GM12878 (cell line): ENCODE results near the gene CD58. TPM values are rescaled to one million over a fixed set of nuclear protein-coding genes. Genes with fewer than 3 reads are reported as not detected.

ENCODE experiments used
- BCL11A ChIP-seq: IDR thresholded peaks from 2 replicates; pipeline ENCODE4 v1.6.1; 2011; ENCODE audit warnings: low read depth, low read length
- EGR1 ChIP-seq, 2 experiments: IDR thresholded peaks; 1 replicate in 1 of 2; 2 replicates in 1 of 2; pipeline ENCODE4 v1.6.1; 2011 to 2012; ENCODE audit warnings: low read depth in 2 of 2, low read length in 2 of 2, borderline replicate concordance in 1 of 2, mild to moderate bottlenecking in 1 of 2, moderate library complexity in 1 of 2
- EP300 ChIP-seq, 2 experiments: fragments of 150-350 bp in 1 of 2; IDR thresholded peaks; 2 replicates each; pipeline ENCODE4 v1.6.1; 2011 to 2012; ENCODE audit warnings: low read depth in 2 of 2, low read length in 2 of 2, borderline replicate concordance in 1 of 2, improper control_type of control experiment in 1 of 2, inconsistent platforms in 1 of 2; ENCODE audit not compliant: control insufficient read depth in 1 of 2
- FOXM1 ChIP-seq: IDR thresholded peaks from 2 replicates; pipeline ENCODE4 v1.6.1; 2012; ENCODE audit warnings: low read depth, mild to moderate bottlenecking, inconsistent platforms, low read length, moderate library complexity
- GABPA ChIP-seq: IDR thresholded peaks from 2 replicates; pipeline ENCODE4 v1.6.1; 2014; ENCODE audit warnings: antibody characterized with exemption, low read depth, mild to moderate bottlenecking, inconsistent platforms
- GATAD2B ChIP-seq: fragments of 450-650 bp; conservative IDR thresholded peaks from 2 replicates; pipeline ENCODE4 v1.6.1; 2017; ENCODE audit warnings: low read depth, mild to moderate bottlenecking, moderate library complexity
- KLF5 ChIP-seq: fragments of 450-650 bp; IDR thresholded peaks from 2 replicates; pipeline ENCODE4 v1.6.1; 2014; ENCODE audit warnings: mild to moderate bottlenecking; ENCODE audit not compliant: partially characterized antibody
- LARP7 ChIP-seq: fragments of 450-650 bp; IDR thresholded peaks from 2 replicates; pipeline ENCODE4 v1.6.1; 2017; ENCODE audit warnings: mild to moderate bottlenecking
- PKNOX1 ChIP-seq: fragments of 450-650 bp; IDR thresholded peaks from 2 replicates; pipeline ENCODE4 v1.6.1; 2016; ENCODE audit warnings: mild to moderate bottlenecking
- POU2F2 ChIP-seq: IDR thresholded peaks from 3 replicates; pipeline ENCODE4 v1.6.1; 2011; ENCODE audit warnings: low read depth, mild to moderate bottlenecking, low read length, borderline replicate concordance
- RAD51 ChIP-seq: fragments of 450-650 bp; IDR thresholded peaks from 2 replicates; pipeline ENCODE4 v1.6.1; 2016; ENCODE audit warnings: moderate library complexity, mild to moderate bottlenecking, inconsistent platforms
- STAT3 ChIP-seq: IDR thresholded peaks from 2 replicates; pipeline ENCODE4 v1.6.1; 2011; ENCODE audit warnings: low read depth, low read length, improper control_type of control experiment
- TCF7 ChIP-seq: IDR thresholded peaks from 2 replicates; pipeline ENCODE4 v1.6.1; 2014; ENCODE audit warnings: antibody characterized with exemption, borderline replicate concordance
- YY1 ChIP-seq: IDR thresholded peaks from 2 replicates; pipeline ENCODE4 v1.6.1; 2011; ENCODE audit warnings: low read depth, mild to moderate bottlenecking, low read length
- ZBED1 ChIP-seq: IDR thresholded peaks from 2 replicates; pipeline ENCODE4 v1.6.1; 2016; ENCODE audit warnings: borderline replicate concordance
- ZNF207 ChIP-seq: fragments of 450-650 bp; IDR thresholded peaks from 2 replicates; pipeline ENCODE4 v1.6.1; 2014; ENCODE audit warnings: antibody characterized with exemption, mild to moderate bottlenecking, borderline replicate concordance
- polyA plus RNA-seq, 11 experiments: library from polyadenylated mRNA; depleted of rRNA in 4 of 11; unstranded in 6 of 11; stranded (reverse) in 5 of 11; fragments of >200 nt; fragmentation: Nextera tagmentation in 4 of 11; fragmentation: Illumina TruSeq in 1 of 11; extraction: Ambion mirVana in 4 of 11; extraction: Trizol in 1 of 11; gene quantifications; 1 replicate in 1 of 11; 2 replicates in 10 of 11; pipeline versions ENCODE4 v1.2.1 to v1.2.3, GENCODE V29; 2011 to 2016; ENCODE audit warnings: inconsistent platforms in 2 of 11, missing spikeins in 2 of 11, low read depth in 1 of 11
- total RNA-seq, 4 experiments: library from RNA; depleted of rRNA in 3 of 4; stranded (reverse); fragments of >200 nt in 3 of 4; fragmentation: Illumina TruSeq in 1 of 4; extraction: Trizol in 1 of 4; gene quantifications; 2 replicates each; pipeline versions ENCODE4 v1.2.1 to v1.2.3, GENCODE V29; 2013 to 2021
- TF ChIP-seq, protein P1 (sequence below): IDR thresholded peaks from 2 replicates; pipeline ENCODE4 v1.6.1; 2011; ENCODE audit warnings: borderline replicate concordance, low read depth, mild to moderate bottlenecking, moderate library complexity, mixed read lengths, low read length; ENCODE audit not compliant: insufficient read depth; ENCODE audit errors: extremely low read length
- TF ChIP-seq, protein P2 (sequence below), 3 experiments: IDR thresholded peaks in 2 of 3; conservative IDR thresholded peaks in 1 of 3; 2 replicates each; pipeline ENCODE4 v1.5.1; 2011; ENCODE audit warnings: low read depth in 3 of 3, low read length in 3 of 3, mild to moderate bottlenecking in 3 of 3, control low read depth in 2 of 3, moderate library complexity in 2 of 3, inconsistent platforms in 1 of 3, mixed read lengths in 1 of 3; ENCODE audit not compliant: control insufficient read depth in 2 of 3, insufficient read depth in 1 of 3; ENCODE audit errors: extremely low read depth in 1 of 3
- TF ChIP-seq, protein P3 (sequence below): fragments of 450-650 bp; conservative IDR thresholded peaks from 2 replicates; pipeline ENCODE4 v1.6.1; 2017; ENCODE audit warnings: mild to moderate bottlenecking, moderate library complexity

Gene CD58
- total and polyA plus RNA-seq, 10 of the 15 experiments (the other 5 are each of a cell fraction or from before 2014, with no cell fraction given) = 70.4 to 252 (median 129) TPM

DNA sequence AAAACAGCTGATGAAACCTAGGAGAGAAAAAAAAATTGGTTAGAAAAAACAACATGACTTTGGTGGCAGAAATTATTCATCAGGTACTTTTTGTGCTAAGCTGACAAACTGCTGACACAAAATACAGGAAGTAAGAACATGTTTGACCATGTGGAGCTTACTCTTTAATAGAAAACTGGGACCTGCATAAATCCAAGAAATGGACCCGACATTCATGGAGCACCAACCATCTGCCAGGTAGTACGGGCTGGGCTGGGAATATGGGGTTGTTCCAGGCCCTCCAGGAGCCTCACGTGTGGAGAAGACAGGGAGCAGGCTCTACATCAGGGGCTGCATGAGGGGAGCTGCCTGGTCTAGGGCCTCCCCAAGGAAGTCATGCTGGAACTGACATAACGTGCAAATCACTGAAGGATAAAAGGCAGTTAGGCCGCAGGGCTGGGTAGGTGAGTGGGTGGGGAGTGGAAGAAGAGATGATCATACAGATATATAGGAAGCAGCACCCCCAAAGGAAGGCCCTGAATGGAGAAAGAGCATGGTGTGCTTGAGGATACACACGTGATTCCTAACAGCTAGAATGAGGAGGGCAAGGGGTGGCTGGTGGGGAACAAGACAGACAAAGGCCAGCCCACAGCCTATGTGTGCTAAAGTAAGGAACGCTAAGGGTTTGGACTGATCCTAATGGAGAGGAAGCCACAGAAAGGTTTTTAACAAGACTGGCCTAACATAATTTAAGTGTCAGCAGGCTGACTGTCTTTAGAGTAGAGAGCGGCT is 26.1 kb downstream of the CD58 start (continued):
- TF ChIP-seq GABPA (0 out of 2 replicates have a peak, but pooled peaks have one; percentile 34), GATAD2B (peak; percentile 9; the same call in 1 of the 2 replicates), BCL11A (peak; percentile 84), TCF7 (peak; percentile 55; the same call in 1 of the 2 replicates), KLF5 (peak; percentile 71), STAT3 (0 out of 2 replicates have a peak, but pooled peaks have one; percentile 3), ZNF207 (0 out of 2 replicates have a peak, but pooled peaks have one; percentile 34), FOXM1 (peak; percentile 99), RAD51 (peak; percentile 58), PKNOX1 (peak; percentile 39; the same call in 1 of the 2 replicates), ZBED1 (peak; percentile 88; the same call in 1 of the 2 replicates), EGR1 (IDR thresholded peaks at IDR 0.05; ENCODE audit: borderline replicate concordance in 1 of 2, low read depth in 2 of 2, low read length in 2 of 2) (peak in 1 of 2 experiments; percentile 93; a peak in 2 of 3 replicates), LARP7 (no peak), YY1 (peak; percentile 41; the same call in 1 of the 2 replicates), EP300 (IDR thresholded peaks at IDR 0.05; ENCODE audit: borderline replicate concordance in 1 of 2, control insufficient read depth in 1 of 2, low read depth in 2 of 2, low read length in 2 of 2) (peak; percentile 73 to 83; a peak in 3 of 4 replicates), POU2F2 (peak; percentile 75; the same call in 2 of the 3 replicates)
- TF ChIP-seq, protein P1, sequence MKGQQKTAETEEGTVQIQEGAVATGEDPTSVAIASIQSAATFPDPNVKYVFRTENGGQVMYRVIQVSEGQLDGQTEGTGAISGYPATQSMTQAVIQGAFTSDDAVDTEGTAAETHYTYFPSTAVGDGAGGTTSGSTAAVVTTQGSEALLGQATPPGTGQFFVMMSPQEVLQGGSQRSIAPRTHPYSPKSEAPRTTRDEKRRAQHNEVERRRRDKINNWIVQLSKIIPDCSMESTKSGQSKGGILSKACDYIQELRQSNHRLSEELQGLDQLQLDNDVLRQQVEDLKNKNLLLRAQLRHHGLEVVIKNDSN = no peak
- TF ChIP-seq, protein P2, sequence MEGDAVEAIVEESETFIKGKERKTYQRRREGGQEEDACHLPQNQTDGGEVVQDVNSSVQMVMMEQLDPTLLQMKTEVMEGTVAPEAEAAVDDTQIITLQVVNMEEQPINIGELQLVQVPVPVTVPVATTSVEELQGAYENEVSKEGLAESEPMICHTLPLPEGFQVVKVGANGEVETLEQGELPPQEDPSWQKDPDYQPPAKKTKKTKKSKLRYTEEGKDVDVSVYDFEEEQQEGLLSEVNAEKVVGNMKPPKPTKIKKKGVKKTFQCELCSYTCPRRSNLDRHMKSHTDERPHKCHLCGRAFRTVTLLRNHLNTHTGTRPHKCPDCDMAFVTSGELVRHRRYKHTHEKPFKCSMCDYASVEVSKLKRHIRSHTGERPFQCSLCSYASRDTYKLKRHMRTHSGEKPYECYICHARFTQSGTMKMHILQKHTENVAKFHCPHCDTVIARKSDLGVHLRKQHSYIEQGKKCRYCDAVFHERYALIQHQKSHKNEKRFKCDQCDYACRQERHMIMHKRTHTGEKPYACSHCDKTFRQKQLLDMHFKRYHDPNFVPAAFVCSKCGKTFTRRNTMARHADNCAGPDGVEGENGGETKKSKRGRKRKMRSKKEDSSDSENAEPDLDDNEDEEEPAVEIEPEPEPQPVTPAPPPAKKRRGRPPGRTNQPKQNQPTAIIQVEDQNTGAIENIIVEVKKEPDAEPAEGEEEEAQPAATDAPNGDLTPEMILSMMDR (IDR thresholded peaks at IDR 0.05 in 2 of 3, conservative IDR thresholded peaks at IDR 0.05 in 1 of 3; ENCODE audit: control insufficient read depth in 2 of 3, extremely low read depth in 1 of 3, insufficient read depth in 1 of 3, low read depth in 3 of 3, low read length in 3 of 3) = no peak
- TF ChIP-seq, protein P3, sequence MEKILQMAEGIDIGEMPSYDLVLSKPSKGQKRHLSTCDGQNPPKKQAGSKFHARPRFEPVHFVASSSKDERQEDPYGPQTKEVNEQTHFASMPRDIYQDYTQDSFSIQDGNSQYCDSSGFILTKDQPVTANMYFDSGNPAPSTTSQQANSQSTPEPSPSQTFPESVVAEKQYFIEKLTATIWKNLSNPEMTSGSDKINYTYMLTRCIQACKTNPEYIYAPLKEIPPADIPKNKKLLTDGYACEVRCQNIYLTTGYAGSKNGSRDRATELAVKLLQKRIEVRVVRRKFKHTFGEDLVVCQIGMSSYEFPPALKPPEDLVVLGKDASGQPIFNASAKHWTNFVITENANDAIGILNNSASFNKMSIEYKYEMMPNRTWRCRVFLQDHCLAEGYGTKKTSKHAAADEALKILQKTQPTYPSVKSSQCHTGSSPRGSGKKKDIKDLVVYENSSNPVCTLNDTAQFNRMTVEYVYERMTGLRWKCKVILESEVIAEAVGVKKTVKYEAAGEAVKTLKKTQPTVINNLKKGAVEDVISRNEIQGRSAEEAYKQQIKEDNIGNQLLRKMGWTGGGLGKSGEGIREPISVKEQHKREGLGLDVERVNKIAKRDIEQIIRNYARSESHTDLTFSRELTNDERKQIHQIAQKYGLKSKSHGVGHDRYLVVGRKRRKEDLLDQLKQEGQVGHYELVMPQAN = peak; percentile 50
